Gastrocnemius medialis (tissue), 4 donors: ENCODE results near the gene MRPL18.

Experiments
- CTCF ChIP-seq, 5 experiments: fragments of 450-650 bp in 3 of 5; fragments of 200-600 bp in 2 of 5; sonication (generic) in 2 of 5; IDR thresholded peaks in 4 of 5; conservative IDR thresholded peaks in 1 of 5; 1 replicate in 4 of 5; 2 replicates in 1 of 5; pipeline ENCODE4 v1.5.1; 2016 to 2019; ENCODE audit warnings: antibody characterized with exemption in 5 of 5, mild to moderate bottlenecking in 3 of 5, moderate library complexity in 3 of 5
- POLR2A ChIP-seq, 2 donors: fragments of 450-650 bp; IDR thresholded peaks; one replicate each; pipeline ENCODE4 v1.6.1; 2017; ENCODE audit warnings: antibody characterized with exemption in 2 of 2, mild to moderate bottlenecking in 2 of 2, moderate library complexity in 2 of 2

GRCh38 chr6:159844737-159845645, 54.7 kb downstream of the MRPL18 start:
- TF ChIP-seq CTCF (IDR thresholded peaks at IDR 0.05 in 4 of 5, conservative IDR thresholded peaks at IDR 0.05 in 1 of 5), result no peak
- no peak for TF ChIP-seq POLR2A (IDR thresholded peaks at IDR 0.05)
